T-helper 2 cell (primary cell): ENCODE results near the gene PROKR1.

ENCODE experiments used
- DNase-seq, 5 experiments: peaks; one replicate each; pipeline versions ENCODE4 v3.0.0 to v3.0.0-alpha.2; 2012 to 2022

PROKR1 gene

GRCh38 chr2:68698567-68699377 is 55.4 kb downstream of the PROKR1 start:
- no peak for DNase-seq

GRCh38 chr2:68700560-68700959 is 57.2 kb downstream of the PROKR1 start:
- DNase-seq = no peak

- no peak for DNase-seq
Observed at GRCh38 chr2:68706637-68707036, 63.3 kb downstream of the PROKR1 start.
